GM21423 (cell line): ENCODE data around the gene NFIA.

Experiments
- ATAC-seq: cut with Tn5 transposase; IDR thresholded peaks from one replicate; pipeline ENCODE4 v1.9.1; 2021; ENCODE audit warnings: mild to moderate bottlenecking, moderate library complexity; ENCODE audit not compliant: unreplicated experiment

NFIA gene

GRCh38 chr1:61143821-61144424 is 61.6 kb downstream of the NFIA start:
- ATAC-seq: no peak

DNA sequence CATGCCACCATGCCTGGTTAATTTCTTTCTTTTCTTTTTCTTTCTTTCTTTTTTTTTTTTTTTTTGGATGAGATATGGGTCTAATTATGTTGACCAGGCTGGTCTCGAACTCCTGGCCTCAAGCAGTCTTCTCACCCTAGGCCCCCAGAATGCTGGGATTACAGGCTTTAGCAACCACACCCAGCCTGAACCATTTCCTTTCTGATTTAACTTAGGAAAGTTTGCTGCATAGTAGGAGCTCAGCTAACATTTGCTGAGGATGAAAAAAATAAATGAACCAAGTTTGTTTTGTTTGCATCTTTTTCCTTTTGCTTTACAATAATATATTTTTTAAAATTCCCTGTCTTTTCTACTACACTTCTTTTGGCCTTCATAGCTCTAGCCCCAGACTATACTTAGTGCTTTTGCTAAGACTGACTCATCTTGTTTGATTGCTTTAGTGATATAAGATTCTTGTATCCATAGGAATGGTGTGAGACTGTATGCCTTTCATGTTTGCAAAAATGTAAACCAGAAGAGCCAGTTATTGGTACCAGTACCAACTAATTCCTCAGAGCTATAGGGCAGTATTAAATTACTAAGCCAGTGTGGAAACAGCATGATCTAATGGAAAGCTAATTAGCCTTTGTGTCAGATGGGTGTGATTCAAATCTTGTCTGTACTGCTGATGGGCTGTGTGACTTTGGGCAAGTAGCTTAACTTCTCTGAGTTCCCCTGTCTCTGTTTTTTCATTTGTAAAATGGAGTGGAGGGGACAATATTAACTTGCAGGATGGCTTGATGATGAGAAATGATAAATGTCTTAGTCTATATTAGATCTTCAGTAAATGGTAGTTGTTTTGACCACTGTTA is 66.9 kb downstream of the NFIA start:
- ATAC-seq: no peak

GRCh38 chr1:61151565-61151964 is 69.2 kb downstream of the NFIA start:
- ATAC-seq: no peak

GRCh38 chr1:61152066-61152465 is 69.7 kb downstream of the NFIA start:
- ATAC-seq: no peak

- ATAC-seq: no peak
These were observed 70.2 kb downstream of the NFIA start for GRCh38 chr1:61152469-61153105.

DNA sequence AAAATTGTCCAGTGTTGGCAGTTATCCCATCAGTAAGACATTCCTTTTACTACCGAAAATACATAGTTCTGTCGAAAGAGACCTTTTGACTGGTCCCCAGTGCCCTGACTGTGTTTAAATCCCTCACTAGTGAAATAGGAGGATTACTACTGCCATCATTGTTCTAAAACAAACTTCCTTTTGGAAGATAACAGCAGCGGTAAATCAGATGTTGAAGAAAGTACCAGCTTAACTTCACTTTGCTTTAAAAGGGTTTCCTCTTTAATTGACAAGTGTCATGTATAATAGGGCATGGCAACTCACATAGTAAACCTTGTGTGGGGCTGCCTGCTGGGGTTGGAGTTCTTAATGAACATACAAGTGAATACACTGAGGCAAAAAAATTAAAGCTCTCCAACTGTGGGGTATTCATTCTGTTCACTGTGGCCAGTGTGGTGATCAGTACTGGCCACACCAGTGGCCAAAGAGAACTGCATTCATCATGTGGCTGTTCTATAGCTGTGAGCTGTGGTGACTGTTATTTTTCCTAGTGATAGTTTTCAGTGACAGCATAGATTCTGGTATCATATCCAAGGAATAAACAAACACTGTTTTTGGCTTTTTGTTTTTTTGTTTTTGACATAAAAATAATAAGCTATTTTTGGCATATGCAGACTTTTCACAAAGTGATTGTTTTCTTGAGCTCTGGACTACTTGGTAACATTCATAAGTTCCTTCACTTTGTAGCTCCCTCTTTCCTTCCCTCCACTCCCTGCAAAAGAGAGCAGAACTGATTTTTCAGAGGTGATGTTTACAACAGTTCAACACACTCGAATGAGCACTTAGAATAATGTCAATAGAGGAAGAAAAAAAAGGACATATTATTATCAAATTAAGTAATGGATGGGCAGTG is 74.5 kb downstream of the NFIA start:
- no peak for ATAC-seq

GRCh38 chr1:61157468-61157987 is 75.2 kb downstream of the NFIA start:
- no peak for ATAC-seq

DNA sequence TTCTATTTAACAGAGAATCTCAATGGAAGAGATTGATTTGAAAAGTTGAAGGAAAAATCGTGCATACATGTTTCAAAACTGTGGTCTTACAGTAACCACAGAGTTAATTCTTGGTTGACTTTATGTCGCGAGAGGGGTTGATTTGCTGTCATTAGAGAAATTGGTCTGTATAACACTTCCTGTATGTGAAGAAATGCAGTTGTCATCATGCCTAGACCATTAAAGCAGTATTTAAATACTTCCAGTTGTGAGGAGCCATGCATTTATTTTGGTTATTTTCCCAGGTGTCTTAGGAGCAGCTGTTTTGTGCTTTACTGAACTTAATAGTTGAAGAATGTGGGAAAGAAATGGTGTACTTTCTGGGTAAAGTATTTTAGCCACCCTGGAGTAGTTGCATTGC is 76.2 kb downstream of the NFIA start:
- no peak for ATAC-seq

- ATAC-seq: no peak
These were observed 78.2 kb downstream of the NFIA start for GRCh38 chr1:61160526-61160925.

GRCh38 chr1:61162520-61163258 is 80.3 kb downstream of the NFIA start:
- no peak for ATAC-seq

- no peak for ATAC-seq
These were observed 81.0 kb downstream of the NFIA start for GRCh38 chr1:61163355-61163754.

DNA sequence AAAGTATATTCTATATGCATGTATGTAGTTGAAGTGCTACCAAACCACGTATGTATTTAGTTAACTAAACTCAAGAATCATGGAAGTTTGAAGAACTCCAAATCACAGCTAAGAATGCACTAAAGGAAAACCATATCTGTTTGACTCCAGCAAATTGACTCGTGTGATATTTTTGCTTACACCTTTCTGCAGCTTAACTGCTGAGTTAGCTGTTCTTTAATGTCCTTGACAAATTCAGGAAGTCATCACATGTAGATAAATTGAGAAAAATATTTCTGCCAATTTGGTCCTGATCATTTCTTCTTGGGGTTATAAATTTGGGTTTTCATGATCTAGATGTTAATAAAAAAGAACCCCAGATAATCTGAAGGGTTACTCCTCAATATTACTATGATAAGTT is 83.0 kb downstream of the NFIA start:
- ATAC-seq: no peak

DNA sequence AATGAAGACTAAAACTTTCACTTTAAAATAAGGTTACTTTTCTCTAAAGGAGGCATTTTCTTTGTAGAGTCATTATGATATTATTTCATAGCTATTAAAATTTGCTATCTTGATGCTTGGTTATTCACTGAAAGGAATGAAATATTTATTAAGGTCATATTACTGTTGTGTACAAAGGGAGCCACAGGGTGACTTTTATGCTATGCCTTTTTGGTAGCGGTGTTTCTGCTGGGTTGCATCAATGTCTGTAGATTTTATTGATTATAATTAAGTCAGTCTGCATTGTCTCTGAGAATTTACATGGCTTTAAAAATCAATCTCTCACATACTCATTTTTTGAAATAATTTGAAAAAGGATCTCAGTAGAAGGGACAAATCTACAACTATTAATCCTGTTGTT is 84.9 kb downstream of the NFIA start:
- no peak for ATAC-seq

GRCh38 chr1:61169045-61169444 is 86.7 kb downstream of the NFIA start:
- ATAC-seq: no peak

DNA sequence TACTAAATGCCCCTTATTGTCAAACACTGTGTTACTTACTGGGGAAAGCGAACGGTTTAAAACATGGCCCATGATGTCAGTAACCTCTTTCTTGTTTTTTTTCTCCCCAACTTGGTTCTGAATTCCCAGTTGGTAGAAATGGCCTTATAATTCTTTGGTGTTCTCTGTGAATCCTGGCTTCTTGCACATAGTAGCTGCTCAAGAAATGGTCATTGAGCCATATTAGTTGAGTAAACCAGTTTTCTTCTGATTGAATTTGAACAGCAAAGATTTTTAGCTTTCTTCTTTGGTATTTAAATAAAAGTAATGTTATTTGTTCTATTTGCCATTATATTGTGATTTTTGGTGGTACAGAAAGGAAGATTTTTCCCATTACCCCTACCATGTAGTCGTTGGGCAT is 87.3 kb downstream of the NFIA start:
- no peak for ATAC-seq

DNA sequence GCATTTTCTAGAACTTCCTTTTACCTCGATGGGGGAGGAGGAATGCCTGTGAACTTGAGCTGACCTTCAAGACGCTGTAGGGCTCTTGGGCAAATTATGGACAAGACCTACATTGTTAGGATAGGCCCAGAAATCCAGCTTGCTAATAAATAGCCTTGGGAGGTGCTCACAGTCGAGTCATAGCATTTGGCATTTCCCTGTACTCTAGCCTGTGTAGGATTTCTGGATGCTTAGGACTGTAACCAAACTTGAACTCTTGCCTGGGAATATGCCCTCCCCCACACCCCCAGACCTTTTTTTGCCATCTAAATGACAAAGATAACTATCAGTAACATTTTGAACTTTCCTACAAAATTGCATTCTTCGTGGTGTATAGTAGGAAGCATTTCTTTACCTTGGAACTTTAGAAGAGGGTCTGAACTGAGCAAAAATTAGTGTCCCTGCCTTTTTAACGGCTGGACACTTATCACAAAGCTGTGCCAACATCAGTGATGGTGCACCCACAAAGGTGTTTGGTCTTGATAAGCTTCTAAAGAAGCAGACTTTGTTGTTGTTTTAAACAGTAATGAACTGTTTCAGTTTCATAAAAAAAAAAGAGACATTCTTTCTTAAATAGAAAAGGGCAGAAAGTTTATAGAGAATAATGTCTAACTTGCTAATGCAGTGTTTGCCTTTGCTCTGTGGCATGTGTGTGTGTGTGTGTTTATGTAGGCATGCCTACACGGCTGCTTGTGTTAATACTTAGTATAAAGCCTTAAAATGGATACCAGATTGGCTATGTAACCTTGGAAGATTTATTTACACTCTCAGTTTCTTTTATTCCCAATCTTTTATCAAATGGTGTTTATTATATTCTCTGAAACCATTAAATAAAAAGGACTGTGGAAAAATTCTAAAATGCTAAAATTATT is 88.2 kb downstream of the NFIA start:
- ATAC-seq: no peak

- no peak for ATAC-seq
These were observed 89.0 kb downstream of the NFIA start for GRCh38 chr1:61171346-61171745.

- ATAC-seq: no peak
These were observed 89.6 kb downstream of the NFIA start for GRCh38 chr1:61171974-61172373.

DNA sequence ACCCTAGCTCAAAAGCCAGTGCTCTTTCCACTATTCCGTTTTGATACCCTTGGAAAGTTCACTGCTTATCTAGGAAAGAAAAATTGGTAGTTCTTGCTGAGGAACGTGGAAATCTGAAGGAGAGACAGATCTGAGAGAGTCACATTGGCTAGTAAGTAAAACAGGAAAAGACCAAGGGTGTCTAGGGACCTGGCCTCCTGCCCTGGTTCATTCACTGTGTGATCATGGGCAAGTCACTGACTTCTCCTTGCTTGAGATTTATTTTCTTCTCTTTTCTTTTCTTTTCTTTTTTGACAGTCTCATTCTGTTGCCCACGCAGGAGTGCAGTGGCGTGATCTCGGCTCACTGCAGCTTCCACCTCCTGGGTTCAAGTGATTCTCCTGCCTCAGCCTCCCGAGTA is 90.8 kb downstream of the NFIA start:
- no peak for ATAC-seq
